Activated CD4-positive, CD25-positive, alpha-beta regulatory T cell treated with anti-CD3 and anti-CD28 coated beads, Interleukin-2, amount 50 U/mL, for 72 hours (primary cell): ENCODE results near the gene TGFBR2.

Experiments
- DNase-seq: peaks from one replicate; pipeline ENCODE4 v3.0.0; 2021

Gene TGFBR2

DNA sequence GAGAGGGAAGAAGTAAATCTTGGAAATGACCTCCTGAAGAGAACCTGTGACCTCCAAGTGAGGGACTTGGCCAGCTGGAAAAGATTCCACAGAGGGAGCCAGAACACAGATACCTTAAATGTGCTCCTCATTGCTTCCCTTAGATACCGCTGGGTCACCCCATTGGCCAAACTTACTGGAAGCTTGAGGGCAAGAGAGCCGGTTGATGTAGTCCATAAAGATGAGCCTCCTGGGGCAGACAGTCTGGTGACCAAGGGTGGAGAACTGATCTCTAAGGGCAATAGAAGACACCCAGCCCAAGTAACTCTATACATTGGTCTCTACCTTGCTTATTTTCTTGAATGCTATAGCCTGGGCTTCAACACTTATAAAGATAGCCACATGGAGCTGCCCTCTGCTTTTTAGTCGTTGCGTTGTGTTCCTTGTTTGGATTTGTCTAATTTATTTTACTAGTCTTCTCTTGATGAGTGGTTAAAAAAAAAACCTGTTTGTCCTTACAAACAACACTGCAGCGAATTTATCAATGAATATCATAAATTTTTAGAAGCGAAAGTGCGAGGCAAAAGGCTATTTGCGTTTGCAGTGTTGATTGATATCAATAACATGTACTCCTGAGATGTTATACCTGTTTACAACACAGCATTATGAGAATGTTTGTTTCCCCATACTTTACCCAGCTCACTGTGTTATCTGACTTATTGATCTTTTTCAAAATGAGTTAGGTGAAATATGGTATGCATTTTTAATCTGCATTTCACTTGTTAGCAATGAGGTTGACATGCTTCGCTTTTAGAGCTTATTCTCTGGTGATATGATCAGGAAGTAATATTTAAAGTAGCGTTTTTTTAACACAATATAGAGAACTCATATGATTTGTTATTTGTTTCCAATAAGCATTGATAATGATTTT lies 31.2 kb downstream of the TGFBR2 start:
- no peak for DNase-seq

DNA sequence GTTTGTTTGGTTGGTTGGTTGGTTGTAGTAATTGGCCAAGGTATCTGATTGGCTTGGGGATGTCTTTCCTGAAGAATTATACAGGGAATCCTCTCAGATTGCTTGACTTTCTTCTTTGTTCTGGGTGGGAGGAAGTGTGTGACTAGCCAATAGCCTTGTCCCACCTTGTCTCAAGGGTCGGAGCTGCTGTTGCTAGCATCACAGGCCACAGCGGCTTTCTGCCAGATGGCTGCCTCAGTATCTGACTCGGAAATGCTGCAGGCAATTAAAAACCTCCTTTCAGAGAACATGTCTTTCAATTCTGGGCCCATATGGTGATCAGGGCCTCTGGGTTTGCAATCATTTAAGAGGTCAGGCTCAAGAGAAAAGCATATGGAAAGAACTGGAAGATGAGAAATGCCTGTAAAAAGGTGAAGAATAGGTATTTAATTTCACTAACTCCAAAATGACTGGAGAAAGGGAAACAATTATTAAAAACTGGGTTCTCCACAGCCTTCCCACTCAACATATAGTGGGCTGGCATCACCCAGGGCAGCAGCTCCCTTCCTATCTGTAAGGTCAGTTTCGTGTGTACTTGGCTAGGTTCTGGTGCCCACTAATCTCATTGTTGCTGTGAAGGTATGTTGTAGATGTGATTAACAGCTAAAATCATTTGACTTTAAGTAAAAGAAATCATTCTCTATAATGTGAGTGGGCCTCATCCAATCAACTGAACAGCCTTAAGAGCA lies 32.4 kb downstream of the TGFBR2 start:
- DNase-seq = no peak

DNA sequence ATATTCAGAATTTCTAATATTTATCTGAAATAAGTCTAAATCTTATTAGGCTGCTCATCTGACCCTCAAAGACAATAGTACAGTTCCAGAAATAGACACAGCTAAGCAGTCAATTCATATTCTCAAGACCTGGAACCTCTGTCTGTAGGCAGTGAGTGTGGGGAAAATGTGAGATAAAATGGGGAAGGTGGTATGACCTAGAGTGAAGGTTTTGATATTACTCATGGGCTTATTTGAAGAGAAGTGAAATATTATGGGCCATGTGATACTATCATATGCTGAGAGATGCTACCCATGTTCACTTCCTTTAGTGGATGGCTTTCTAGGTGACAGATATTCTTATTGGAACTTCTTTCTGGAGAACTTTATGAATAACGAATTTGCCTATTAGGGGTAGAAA lies 33.5 kb downstream of the TGFBR2 start:
- DNase-seq = no peak

DNA sequence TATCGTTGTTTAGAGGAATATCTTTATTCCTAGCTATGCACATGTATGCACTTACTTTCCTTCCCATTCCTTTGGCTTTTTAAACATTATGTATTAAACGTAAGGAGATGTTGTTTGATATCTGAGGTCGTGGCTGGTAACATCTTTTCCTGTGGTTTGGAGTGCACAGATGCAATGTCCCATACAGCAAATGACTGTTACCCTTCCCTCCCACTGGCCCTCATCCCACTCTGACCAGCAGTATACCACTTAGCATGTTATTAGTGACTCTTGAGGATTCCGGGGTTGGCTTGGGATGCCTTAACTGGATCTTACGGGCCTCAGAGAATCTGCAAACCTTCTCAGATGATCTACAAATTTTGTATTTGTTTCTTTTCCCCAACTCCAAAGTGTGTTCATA lies 34.5 kb downstream of the TGFBR2 start:
- no peak for DNase-seq

DNA sequence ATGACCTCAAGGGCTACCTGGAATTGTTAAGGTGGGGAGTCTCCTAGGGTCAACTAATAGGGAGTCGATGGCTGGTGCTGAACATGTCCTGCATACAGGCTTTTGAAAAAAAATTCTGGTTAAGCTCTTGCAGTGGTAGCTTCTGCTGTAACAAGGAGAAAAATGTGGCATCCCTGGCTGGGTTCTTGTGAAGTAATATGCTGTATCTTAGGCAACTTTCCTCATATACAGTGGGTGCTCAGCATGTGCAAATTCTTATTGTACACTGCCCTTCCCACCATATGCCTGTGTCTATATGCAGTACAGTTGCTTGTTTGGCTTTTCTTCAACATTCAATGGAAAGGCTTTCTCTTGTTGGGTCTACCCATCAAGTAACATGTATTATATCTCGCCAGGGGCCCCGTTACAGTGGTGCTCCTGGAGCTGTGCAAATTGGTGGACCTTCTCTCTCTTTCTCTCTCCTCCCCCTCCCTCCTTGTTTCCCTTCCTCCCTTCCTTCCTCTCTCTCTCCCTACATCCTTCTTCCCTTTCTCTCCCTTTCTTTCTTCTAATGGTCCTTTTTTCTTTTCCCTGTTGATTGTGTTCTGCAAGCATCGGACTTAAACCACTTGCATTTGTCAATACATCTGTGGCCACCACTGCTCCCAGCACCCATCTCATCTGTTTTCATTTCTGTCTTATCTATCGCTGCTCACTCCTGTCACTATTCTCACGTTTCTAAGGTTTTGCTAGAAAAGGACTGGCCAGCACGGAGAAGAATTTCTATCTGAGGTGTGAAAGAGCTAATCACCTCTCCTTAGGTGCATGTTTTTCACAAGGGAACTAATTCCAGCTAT lies 35.2 kb downstream of the TGFBR2 start:
- no peak for DNase-seq

DNA sequence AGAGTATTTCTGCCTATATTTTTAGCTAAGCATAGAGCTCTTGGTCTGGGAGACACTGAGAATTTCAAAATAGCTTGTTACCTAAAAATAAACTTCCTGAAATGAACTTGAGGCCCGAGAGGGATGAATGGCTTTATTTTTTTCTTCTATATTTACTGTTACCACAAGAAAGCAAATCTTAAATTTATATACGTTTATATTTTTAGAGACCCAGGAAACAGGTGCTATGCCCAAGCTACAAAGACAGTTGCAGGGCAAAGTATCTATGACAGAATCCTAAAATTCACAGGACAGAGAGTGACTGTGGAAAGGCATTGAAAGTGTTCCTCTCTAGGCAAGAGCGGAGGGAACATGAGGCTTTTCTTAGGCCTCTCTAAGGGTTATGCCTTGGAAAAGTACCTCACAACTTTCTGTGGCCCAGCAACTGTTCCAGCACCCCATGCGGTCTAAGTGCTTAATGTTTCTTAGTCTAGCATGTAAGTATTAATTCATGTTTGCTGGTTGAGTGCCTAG lies 36.5 kb downstream of the TGFBR2 start:
- DNase-seq = no peak

DNA sequence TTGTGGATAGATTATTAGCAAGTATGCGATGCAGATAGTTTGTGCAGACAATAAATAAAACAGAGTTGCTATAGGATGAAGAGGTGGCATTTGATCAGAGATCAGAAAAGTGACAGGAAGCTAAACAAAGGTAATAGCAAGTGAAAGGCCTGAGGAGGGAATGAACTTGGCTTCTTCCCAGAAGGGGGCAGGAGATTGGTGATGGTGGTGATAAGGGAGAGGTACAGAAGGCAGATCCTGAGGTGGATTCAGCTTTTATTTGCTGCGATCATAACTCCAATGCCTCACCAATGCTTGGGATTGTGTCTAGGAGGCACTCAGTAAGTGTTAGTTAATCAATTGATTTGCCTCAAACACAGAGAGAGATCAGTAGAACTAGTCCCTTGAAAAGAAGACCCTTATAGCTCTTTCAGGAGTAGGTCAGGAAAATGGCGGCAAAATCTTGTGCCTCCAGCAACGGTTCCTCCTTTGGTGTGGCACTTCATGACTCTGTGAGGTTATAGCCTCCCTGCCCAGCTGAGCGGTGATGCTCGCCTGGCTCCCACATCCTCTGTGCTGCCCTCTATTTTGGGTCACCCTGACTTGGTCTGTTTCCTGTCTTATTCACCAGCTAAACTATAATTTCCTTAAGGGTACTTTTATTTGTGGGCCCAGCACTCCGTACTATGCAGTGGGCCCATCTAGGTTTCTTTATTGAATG lies 37.5 kb downstream of the TGFBR2 start:
- DNase-seq = peak; percentile 61

DNA sequence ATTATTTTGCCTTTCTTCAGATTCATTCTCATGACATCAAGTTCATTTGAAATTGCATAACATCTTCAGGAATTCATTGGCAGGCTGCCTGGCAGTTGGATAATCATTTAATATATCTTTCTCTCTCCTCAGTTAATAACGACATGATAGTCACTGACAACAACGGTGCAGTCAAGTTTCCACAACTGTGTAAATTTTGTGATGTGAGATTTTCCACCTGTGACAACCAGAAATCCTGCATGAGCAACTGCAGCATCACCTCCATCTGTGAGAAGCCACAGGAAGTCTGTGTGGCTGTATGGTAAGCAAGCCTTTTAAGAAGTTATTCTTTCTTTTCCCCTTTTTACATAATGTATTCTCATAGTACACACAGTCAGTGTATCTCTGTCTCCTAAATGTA lies 38.2 kb downstream of the TGFBR2 start:
- no peak for DNase-seq

DNA sequence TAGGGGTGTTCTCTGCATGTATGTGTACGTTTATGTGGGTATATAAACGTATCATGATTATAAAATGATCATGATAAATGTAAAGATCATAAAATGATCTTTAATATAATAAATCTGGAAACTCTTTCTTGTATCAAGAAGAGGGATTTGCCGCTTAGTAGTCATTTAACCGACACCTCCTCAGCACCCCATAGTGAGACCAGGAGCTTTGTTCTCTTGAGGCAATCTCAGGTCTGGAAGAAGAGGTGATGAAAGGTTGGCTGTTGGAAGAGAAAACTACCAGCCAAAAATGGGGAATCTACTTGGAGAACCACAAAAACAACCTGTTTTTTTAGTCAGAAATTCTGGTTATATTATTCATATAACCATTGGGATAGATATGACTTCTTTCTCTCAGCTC lies 38.7 kb downstream of the TGFBR2 start:
- no peak for DNase-seq

DNA sequence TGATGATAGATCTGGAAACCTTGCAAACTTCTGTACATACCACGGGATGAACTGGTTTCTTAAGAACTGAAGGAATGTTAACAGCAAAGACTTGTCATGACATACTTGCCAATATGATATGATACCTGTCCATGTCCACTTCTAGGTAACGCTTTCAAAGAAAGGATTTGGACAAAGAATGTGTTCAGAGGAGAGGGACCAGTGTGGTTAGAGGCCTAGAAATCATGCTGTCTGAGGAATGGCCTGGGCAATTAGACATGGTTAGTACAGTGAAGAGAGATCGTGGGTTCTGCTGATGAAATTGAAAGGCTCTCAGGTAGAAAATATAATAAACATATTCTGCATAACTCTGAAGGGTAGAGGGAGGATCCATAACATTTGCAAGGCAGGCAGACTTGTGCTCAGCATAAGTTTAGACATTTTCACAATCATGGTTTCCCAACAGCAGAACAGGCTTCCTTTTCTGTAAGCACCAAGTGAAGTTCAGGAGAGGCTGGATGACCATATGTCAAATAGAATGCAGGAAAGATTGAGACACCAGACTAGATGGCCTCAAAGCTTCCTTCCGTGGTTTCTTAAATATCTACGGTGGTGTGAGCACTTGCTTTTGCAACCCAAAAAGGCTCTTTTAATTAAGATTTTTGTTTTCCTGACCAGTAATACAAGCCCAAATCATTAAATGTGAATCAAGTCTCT lies 39.9 kb downstream of the TGFBR2 start:
- no peak for DNase-seq

DNA sequence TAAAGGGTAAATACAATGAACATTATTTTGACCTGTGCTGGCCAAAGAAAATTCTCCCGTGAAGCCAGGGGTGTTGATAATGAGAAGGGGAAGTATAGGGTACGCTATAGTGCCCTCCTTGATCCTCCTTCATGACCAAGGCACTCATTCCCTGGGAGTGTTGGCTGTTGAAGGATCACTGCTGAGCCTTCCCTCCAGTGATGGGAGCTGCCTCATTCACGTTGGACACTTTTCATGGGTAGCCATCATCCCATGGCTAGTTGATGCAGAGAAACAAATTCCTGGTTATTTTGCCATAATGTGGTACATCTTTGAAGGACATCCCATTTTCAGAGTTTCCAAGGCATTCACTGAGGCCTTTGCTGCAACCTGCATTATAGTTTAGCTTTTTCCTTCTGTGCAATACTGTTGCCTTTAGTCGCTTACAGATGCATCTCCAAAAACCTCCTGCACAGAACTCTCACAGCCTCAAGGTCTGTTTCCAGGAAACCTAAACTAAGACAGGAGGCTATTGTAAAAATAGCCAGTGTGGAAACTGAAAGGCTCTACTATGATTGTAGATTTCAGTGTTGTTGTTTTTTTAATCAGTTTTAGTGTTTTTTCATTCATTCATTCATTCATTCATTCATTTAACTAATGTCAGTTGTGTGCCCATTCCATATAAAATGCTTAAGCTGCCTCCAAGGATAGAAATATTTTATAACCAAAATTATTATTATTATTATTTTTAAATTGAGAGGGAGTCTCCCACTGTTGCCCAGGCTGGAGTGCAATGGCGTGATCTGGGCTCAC lies 40.8 kb downstream of the TGFBR2 start:
- no peak for DNase-seq

DNA sequence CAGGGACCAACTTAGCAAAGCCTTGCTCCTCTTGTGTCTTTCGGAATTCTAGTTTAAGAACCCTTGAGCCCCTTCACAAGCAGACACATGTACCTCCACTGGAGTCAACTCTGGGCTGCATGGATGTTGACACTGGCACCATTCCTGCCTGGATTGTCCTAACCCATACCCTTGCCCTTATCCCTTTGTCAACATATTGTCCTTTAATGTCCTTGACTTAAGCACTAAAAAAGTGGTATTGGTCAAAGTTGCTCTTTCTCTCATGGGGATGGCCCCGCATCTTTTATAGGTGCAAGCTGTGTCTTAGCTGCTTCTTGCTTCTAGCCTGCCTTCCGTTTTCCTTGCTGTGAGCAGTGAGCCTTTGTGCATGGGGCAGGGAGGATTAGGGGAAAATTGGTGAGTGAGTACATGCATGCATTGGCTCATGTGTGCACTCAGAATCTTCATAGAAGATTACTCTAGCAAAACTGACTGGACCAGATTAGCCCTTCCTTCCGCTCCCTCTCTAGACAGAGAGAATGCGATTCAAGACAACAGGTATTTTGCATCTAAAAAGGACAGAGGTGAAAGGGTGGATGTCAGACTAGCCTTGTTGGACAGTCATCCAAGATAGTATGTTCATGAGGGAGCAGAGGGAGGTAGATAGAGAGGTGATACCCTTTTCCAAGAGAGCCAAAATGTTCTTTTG lies 42.4 kb downstream of the TGFBR2 start:
- DNase-seq = no peak

DNA sequence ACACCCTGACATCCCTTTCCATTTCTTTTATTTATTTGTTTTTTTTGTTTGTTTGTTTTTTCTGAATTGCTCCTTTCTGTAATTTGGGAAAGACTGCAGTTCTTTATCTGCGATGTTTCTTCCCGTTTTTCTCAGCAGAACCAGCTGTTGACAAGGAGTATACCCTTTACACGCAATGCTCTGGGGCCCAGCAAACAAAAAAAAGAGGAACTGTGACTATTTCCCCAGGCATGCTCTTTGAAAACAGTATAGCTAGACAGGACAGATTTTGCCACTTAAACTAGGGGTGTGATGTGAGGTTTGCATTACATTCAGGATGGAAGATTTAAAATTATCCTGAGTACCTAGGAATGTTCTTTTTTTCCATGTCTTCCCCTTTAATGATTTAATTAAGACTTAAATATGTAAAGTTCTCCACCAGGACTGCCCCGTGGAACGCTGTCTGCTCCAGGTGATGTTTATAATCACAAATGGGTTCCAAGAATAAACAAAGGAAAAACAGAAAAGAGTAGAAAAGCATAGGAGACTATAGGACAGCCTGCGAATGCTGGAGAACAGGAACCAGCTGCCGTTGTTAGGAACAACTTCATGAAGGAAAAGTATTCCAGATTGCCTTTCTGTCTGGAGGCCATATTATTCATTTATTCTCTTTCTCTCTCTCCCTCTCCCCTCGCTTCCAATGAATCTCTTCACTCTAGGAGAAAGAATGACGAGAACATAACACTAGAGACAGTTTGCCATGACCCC lies 43.3 kb downstream of the TGFBR2 start:
- DNase-seq = no peak

DNA sequence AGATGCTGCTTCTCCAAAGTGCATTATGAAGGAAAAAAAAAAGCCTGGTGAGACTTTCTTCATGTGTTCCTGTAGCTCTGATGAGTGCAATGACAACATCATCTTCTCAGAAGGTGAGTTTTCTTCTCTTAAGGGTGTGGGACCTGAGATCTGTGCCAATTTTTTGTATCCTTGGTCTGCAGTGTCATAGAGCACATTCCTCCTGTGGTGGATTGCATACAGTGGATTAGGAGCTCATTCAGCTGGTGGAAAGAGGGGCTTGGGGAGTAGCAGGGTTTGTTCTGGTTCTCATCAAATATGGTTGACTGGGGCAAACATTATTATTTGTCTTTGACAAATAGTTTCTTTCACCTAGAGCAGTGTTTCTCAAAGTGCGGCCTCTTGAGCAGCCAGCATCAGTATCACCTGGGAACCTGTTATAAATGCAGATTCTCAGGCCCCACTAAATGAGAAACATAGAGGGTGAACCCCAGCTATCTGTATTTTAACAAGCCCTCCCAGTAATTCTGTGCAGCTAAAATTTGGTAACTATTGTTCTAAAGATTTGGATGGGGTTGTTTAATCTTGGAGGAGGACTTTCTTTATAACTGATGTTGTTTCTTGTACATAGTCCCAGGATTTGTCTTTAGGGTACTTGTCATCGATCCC lies 44.1 kb downstream of the TGFBR2 start:
- DNase-seq = no peak

DNA sequence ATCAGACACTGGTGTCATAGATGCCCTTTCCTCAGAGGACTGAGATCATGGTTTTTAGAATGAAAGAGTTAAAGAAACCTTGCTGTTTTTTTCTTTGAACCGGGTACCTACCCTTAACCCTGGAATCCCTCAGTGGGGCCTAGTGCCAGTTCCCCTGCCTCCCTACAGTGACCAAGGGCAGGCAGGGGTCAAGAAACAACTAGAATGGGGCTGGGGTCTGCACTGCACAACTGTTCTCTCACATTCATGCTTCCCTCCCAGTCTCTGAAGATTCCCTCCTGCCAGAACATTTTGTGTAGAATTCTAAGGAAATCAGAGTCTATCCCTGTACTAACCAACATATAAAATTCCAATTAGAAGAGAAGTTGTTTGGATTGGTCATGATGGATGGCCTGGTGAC lies 47.9 kb downstream of the TGFBR2 start:
- no peak for DNase-seq

DNA sequence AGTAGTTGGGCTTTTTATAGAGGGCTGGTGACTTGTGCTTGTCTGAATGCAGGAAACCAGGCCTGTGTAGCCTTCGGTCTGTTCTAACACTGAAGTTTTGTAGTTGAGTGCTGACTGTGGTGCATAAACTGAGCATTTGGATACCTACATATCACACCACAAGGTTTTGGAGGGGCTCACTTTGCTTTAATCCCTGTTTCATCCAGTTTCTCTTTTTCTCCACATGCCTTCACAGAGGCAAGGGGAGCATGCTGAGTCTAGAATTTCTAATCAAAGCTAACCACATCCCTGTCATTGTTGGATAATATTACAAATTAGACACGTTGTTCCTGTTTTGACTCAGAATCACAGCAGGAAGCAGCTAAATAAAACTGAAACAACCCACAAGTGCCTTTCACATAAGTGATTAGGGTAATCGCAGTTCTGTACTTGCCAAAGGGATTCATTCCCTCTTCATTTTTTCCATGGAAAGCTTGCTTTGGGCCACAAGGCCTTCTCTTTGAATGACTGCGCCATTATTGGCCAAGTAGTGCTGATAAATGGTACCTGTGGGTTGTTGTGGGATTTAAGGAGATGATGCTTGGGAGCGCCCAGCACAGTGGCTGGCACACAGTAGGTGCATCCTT lies 48.9 kb downstream of the TGFBR2 start:
- no peak for DNase-seq

DNA sequence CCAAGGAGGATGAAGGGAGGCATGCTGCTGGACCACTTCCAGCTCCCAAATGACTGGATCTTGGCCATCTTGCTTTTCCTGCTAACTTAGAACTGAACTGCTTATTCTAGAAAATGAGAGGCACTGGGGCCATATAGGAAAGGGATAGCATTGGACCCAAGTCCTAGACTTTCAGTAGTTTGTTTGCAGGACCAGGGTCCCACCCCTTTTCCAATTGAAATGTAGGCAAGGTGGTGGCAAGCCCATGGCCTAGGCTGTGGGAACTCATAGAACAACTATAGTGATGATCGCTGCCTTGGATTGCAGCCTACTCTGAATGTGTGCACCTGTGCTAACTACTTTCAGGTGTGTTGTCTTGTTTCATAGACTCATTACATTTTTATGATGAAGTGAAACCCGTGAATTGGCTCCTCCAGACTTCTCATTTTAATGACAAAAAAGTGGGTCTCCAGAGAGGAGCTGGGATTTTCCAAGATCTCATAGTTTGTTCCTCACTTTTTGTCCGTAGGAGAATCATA lies 50.3 kb downstream of the TGFBR2 start:
- no peak for DNase-seq

DNA sequence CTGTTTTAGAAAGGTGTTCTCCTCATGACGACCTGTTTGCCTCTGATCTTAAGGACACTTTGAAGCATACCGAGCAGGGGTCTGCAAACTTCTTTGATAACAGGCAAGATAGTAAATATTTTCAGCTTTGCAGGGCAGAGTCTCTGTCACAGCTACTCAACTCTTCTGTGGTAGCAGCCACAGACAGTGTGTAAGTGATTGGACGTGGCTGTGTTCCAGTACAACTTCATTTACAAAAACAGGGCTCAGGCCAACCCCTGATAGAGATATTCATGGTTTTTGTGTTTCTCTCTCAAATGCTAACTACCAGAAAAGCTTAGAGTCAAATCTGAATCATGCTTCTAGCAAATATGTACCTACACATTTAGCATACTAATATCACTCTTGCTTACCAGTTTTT lies 51.5 kb downstream of the TGFBR2 start:
- no peak for DNase-seq
